ENCODE data around the gene PERP. TPM values are rescaled to one million over a fixed set of nuclear protein-coding genes. Genes with fewer than 3 reads are reported as not detected.
"Not testable (repeated sequence)": the region's sequence is repeated elsewhere in the genome, so short reads cannot be mapped to it uniquely, and the experiment has no call there.

Gene PERP
- total RNA-seq, 1 donor from 2014 or later, result 279 TPM

GRCh38 chr6:138084904-138085838 is 22.0 kb downstream of the PERP start:
- no peak for TF ChIP-seq POLR2A (IDR thresholded peaks at IDR 0.05)
- no peak for TF ChIP-seq CTCF (IDR thresholded peaks at IDR 0.05)
- no peak for TF ChIP-seq POLR2AphosphoS5 (IDR thresholded peaks at IDR 0.05; ENCODE audit: insufficient read depth in 1 of 2, low read depth in 1 of 2)
- intact Hi-C loops (cut with DNase I), result no loop called here
- Histone ChIP-seq H3K9me3 (no peaks in the 10 kb centered on the region), H3K27ac (no peak overlapping the region), H3K4me3 (no peak overlapping the region), H3K4me1 (peaks cover 38% of the 10 kb centered on the region), H3K27me3 (no peaks in the 10 kb centered on the region), H3K36me3 (no peaks in the 10 kb centered on the region)
- no peak for DNase-seq (ENCODE audit: extremely low spot score in 2 of 2)

GRCh38 chr6:138082232-138082631 is 25.0 kb downstream of the PERP start:
- Histone ChIP-seq H3K4me3 (no peak overlapping the region), H3K4me1 (peaks cover 10% of the 10 kb centered on the region), H3K27ac (no peak overlapping the region), H3K36me3 (no peaks in the 10 kb centered on the region), H3K27me3 (no peaks in the 10 kb centered on the region), H3K9me3 (no peaks in the 10 kb centered on the region)
- DNase-seq (ENCODE audit: extremely low spot score in 2 of 2), result no peak
- no peak for TF ChIP-seq POLR2A (IDR thresholded peaks at IDR 0.05)
- no peak for TF ChIP-seq CTCF (IDR thresholded peaks at IDR 0.05)
- no peak for TF ChIP-seq POLR2AphosphoS5 (IDR thresholded peaks at IDR 0.05; ENCODE audit: insufficient read depth in 1 of 2, low read depth in 1 of 2)
- intact Hi-C loops (cut with DNase I), result no loop called here

GRCh38 chr6:138079556-138079955 is 27.7 kb downstream of the PERP start:
- H3K27me3 ChIP-seq; H3K4me1 ChIP-seq; H3K27ac ChIP-seq; intact Hi-C loops (cut with DNase I); H3K36me3 ChIP-seq; H3K4me3 ChIP-seq; DNase-seq (ENCODE audit: extremely low spot score in 2 of 2); H3K9me3 ChIP-seq: not testable (repeated sequence)

GRCh38 chr6:138078491-138078890 is 28.7 kb downstream of the PERP start:
- TF ChIP-seq CTCF (IDR thresholded peaks at IDR 0.05) (no peak), POLR2AphosphoS5 (IDR thresholded peaks at IDR 0.05; ENCODE audit: insufficient read depth in 1 of 2, low read depth in 1 of 2) (no peak), POLR2A (IDR thresholded peaks at IDR 0.05) (no peak)
- Histone ChIP-seq H3K4me3 (no peak overlapping the region), H3K4me1 (no peaks in the 10 kb centered on the region), H3K36me3 (no peaks in the 10 kb centered on the region), H3K27me3 (no peaks in the 10 kb centered on the region), H3K9me3 (no peaks in the 10 kb centered on the region), H3K27ac (no peak overlapping the region)
- no peak for DNase-seq (ENCODE audit: extremely low spot score in 2 of 2)
- intact Hi-C loops (cut with DNase I), result no loop called here

GRCh38 chr6:138073264-138073663 is 34.0 kb downstream of the PERP start:
- H3K4me1 ChIP-seq, result no peaks in the 10 kb centered on the region
- H3K9me3 ChIP-seq, result no peaks in the 10 kb centered on the region
- H3K27ac ChIP-seq, result no peak overlapping the region
- TF ChIP-seq POLR2A (IDR thresholded peaks at IDR 0.05), result no peak
- no peak for TF ChIP-seq CTCF (IDR thresholded peaks at IDR 0.05)
- no peak for TF ChIP-seq POLR2AphosphoS5 (IDR thresholded peaks at IDR 0.05; ENCODE audit: insufficient read depth in 1 of 2, low read depth in 1 of 2)
- H3K4me3 ChIP-seq, result no peak overlapping the region
- H3K36me3 ChIP-seq, result no peaks in the 10 kb centered on the region
- H3K27me3 ChIP-seq, result no peaks in the 10 kb centered on the region
- DNase-seq (ENCODE audit: extremely low spot score in 2 of 2), result no peak
- intact Hi-C loops (cut with DNase I), result no loop called here

All from vagina (tissue), 2 donors.